HG02571 (cell line): ENCODE results near the gene RRP36.

Experiments
- ATAC-seq: cut with Tn5 transposase; IDR thresholded peaks from one replicate; pipeline ENCODE4 v1.9.1; 2021; ENCODE audit warnings: mild to moderate bottlenecking, moderate library complexity; ENCODE audit not compliant: unreplicated experiment

Gene RRP36

GRCh38 chr6:43060755-43061633 is 39.6 kb downstream of the RRP36 start:
- no peak for ATAC-seq

GRCh38 chr6:43061861-43062260 is 40.4 kb downstream of the RRP36 start:
- ATAC-seq: no peak

GRCh38 chr6:43062818-43063217 is 41.4 kb downstream of the RRP36 start:
- no peak for ATAC-seq

GRCh38 chr6:43070028-43070632 is 48.7 kb downstream of the RRP36 start:
- ATAC-seq: no peak

- ATAC-seq: no peak
Observed at GRCh38 chr6:43074847-43075669, 53.6 kb downstream of the RRP36 start.

- ATAC-seq: no peak
Observed at GRCh38 chr6:43075670-43076463, 54.4 kb downstream of the RRP36 start, which contains the start of gene PTK7. TSS of gene PTK7 (plus strand) at chr6:43076314. CDS start at chr6:43076489, 175 bp downstream.

GRCh38 chr6:43076464-43077332 is 55.3 kb downstream of the RRP36 start:
- ATAC-seq: no peak

- ATAC-seq: no peak
Observed at GRCh38 chr6:43077333-43077809, 55.9 kb downstream of the RRP36 start.

- no peak for ATAC-seq
Observed at GRCh38 chr6:43077981-43078511, 56.6 kb downstream of the RRP36 start.

GRCh38 chr6:43078691-43079090 is 57.3 kb downstream of the RRP36 start:
- ATAC-seq: no peak
